ENCODE data around the gene WWOX.

WWOX gene

DNA sequence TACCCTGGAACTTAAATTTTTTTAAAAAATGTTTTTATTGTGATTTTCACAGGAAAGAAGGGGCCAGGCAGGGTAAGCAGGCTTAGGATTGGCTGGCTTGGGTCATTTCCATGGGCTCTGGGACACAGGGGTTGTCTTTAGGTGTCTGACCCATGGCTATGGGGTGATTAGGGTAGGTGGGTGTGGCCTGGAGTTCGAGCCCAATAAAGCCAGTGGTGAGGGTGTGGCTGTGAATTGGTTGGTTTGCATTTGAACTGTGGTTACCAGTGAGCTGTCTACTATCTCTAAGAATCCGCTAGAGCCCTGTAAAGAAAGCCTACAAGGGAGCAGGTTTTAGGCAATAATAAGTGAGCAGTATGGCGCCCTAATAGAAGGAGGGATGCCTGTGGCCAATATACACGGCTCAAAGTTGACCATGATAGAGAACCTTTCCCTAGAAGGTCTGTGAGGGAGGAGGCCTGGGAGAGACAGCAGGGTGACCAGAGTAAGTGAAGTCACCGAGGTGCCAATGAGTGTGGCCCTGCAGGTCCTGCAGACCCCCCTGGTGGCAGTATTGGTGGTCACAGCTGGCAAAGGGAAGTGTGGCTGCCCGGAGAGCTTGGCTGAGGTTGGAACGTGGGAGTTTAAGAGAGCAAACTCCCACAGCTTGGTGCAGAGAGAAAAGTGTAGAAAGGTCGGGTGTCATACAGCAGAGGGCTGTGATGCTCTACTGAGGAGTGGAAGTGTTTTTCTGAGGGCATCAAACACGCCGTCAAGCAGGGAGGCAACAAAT lies 454.0 kb downstream of the WWOX start:
- no peak for DNase-seq (ENCODE audit: low read depth in 4 of 4, low spot score in 1 of 4)

DNA sequence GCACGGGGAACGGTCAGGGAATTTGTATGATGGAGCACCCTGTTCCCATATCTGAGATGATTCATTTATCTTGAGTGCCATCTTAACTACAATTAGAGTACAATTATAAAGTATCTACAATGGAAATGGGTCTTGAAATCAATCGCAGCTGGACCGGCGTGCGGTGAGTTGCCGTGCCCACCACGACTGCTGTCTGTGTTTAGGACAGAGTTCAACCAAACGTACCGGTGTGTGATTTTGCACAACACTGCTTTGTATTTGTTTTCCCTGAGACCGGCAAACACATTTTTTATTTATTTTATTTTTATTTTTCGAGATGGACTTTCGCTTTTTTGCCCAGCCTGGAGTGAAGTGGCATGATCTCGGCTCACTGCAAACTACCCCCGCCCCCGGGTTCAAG lies 457.0 kb downstream of the WWOX start:
- DNase-seq (ENCODE audit: low read depth in 4 of 4, low spot score in 1 of 4): no peak

DNA sequence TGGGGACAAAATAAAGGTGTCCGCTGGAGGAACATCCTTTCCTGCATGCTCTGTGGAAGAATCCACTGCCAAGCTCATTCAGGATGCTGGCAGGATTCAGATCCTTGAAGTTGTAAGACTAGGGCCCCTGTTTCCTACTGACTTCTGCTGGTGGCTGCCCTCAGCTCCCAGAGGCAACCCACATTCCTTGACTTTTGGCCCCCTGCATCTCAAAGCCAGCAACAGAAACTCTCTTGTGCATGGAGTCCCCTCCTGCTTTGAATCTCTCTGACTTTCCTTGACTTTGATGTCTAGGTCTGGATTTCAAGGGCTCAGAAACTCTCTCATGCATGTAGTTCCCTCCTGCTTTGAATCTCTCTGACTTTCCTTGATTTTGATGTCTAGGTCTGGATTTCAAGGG lies 461.5 kb downstream of the WWOX start:
- DNase-seq (ENCODE audit: low read depth in 4 of 4, low spot score in 1 of 4): no peak

DNA sequence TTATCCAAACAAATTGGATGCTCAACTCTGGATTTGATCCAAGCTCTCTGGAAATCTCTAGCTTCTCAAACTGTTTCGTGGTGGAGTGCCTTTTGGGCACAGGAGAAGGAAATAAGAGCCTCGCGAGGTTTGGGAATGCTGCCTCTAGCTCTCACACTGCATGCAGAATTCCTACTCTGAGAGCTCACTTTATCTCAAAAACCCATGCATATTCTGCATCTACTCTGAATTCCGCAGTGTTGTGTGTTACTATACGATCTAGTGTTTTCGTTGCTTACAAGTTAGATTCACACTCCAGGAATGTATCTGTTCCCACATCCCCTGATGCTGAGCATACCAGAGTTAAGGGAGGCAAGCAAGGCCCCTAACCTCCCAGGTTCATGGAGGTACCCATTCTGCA lies 462.7 kb downstream of the WWOX start:
- no peak for DNase-seq (ENCODE audit: low read depth in 4 of 4, low spot score in 1 of 4)

DNA sequence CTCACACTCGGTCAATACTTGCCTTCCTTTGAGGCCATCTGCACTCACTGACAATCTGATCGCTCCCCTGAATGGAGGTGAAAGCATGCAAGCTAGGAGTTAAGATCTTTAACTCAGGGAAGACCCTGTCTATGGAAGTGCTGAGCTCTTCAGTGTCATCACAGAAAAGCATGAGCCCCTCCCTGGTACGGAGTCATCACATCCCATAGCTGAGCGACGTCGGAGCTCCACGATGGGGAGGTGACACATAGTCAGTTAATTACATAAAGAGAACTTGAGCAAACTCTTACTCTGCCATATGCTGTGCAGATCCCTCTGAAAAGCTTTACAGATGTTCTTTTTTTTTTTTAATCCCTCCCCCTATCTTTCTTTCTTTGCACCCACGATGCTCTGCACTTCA lies 463.2 kb downstream of the WWOX start:
- DNase-seq (ENCODE audit: low read depth in 4 of 4, low spot score in 1 of 4): no peak

DNA sequence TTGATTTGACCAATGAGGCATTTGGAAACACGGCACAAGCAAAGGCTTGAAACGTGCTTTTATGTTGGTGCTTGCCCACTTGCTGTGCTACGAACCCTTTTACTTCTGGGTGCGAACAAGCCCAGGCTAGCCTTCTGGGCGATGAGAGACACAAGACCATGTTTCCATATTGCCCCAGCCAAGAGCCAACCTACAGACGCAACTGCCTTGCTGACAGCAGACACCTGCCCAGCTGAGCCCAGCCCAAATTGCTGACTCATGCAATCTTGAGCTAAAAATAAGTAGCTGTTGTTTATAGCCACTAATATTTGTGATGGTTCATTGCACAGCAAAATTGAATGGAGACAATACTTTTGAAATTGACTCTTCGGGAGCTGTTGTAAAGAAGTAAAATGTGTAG lies 464.5 kb downstream of the WWOX start:
- DNase-seq (ENCODE audit: low read depth in 4 of 4, low spot score in 1 of 4): no peak

DNA sequence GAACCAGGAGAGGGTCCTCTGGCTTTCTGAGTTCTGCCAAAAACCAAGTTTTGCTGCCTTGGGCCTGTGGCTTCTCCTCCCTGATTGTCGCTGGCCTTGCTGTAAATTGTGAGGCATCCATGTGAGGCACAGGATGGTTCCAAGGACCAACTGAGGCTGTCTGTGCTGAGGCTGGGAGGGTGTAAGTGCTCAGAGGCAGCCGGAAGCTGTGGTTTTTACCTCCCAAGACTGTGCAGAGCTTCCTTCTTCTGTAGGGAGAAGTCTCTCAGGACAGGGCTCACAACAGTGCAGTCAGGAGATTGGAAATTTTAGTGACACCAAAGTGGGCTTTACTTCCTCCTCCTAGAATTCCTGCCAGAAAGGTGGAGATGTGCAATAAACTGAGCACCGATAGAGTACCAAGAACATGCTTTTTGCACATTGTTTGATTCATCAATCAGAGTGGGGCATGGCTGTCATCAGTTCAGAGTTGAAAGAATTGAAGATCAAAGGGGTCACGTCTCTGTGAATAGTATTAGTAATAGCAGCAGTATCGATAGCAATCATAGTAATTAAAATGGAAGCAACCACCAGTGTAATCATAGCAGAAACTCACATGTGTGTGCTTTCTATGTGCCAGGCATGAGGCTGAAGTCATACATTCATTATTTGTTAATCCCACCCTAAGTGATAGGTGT lies 467.1 kb downstream of the WWOX start:
- no peak for DNase-seq (ENCODE audit: low read depth in 4 of 4, low spot score in 1 of 4)

DNA sequence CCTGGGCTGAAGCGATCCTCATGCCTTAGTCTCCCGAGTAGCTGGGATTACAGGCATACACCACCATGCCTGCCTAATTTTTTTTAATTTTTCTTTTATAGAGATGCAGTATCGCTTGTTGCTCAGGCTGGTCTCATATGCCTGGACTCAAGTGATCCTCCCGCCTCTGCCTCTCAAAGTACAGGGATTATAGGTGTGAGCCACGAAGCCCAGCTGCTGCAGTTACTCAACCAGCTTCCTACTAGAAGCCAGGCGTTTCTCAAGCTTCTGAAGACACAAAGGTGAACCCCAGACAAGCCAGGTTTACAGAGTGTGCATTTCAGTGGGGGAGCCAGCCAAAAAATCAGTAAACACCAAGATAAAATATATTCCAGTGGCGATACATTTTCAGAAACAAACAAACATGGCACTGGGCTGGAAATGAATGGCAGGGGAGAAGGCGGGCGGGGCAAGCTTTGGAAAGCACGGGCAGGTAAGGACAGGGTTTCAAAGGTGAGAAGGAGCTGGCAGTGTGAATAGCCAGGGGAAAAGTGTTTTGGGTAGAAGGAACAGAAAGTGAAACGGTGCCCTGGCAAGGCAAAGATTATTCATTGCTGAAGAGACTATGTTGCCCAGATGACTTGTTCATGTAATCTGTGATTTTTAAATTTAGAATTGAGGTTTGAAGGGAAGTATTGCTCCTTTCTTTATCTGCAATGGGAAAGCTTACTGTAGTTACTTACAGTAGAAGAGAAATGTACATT lies 471.1 kb downstream of the WWOX start:
- DNase-seq (ENCODE audit: low read depth in 4 of 4, low spot score in 1 of 4): no peak

DNA sequence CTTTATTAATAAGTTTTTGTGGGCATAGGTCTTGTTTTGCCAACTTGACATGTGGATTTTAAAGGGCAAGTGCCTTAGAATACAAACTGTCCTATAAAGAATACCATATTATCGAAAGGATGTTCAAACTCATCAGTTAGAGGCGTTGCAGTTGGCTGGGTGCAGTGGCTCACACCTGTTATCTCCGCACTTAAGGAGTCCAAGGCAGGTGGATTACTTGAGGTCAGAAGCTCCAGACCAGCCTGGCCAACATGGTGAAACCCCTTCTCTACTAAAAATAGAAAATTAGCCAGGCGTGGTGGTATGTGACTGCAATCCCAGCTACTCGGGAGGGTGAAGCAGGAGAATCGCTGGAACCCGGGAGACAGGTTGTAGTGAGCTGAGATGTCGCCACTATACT lies 472.0 kb downstream of the WWOX start:
- no peak for DNase-seq (ENCODE audit: low read depth in 4 of 4, low spot score in 1 of 4)

DNA sequence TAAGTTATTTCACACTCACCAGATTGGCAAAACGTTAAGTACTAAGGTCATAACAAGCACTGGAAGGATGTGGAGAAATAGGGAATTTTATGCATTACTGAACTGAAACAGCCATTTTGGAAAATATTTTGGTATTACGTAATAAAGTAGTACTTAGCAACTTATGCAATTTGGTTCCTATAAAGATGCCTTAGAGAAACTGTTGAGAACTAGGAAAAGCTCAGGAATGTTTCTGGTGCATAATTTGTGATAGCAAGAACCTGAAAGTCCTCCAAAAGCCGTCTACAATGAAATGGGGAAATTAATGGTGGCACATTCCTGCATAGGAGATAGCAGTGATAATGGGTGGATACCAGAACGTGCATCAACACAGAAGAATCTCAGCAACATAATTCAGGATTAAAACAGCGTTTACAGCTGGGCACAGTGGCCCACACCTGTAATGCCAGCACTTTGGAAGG lies 472.5 kb downstream of the WWOX start:
- DNase-seq (ENCODE audit: low read depth in 4 of 4, low spot score in 1 of 4): no peak

DNA sequence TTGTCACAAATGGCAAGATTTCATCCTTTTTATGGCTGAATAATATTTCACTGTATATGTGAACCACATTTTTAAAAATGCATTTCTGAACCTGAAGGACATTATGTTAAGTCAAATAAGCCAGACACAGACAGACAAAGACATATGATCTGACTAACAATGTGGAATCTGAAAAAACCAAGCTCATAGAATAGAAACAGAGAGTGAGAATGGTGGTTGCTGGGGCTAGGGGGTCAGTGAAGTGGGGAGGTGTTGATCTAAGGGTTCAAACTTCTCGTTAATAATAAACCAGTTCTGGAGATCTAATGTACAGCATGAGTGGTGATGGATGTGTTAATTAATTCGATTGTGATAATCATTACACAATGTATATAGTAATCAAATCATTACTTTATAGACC lies 475.1 kb downstream of the WWOX start:
- DNase-seq (ENCODE audit: low read depth in 4 of 4, low spot score in 1 of 4): no peak

DNA sequence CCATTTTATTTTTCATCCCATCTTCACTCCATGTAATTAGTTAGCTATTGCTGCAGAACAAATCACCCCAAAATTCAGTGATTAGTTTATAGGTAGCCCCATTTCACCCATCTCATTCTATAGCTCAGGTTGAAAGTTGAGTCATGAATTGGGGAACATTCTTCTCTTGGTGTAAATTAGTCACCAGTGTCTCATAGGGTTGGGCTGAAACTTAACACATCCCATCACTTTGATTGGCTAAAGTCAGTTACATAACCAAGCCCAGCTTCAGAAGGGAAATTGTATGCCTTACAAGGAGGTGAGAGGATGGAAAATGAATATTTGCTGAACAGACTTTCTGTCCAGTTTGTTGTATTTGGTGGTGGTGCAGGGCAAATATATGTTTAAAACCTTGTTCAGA lies 477.5 kb downstream of the WWOX start:
- no peak for DNase-seq (ENCODE audit: low read depth in 4 of 4, low spot score in 1 of 4)

DNA sequence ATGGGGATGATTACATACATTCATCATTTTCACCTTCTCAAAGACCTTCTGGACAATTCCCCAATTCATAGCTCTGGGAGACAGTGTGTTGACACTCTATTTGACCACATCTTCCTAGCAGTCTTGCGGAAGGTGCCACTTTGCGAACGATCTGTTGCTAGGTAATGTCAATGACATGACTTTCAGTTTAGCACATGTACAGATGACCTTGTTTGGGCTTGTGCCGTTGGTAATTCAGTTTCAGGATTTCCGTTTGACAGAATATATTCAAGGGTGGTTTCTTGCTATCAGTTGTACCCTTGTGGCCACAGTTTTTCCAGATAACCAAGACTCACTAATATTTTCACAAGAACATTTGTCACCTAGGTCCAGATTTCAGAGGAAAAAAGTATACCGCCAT lies 478.2 kb downstream of the WWOX start:
- DNase-seq (ENCODE audit: low read depth in 4 of 4, low spot score in 1 of 4): no peak

DNA sequence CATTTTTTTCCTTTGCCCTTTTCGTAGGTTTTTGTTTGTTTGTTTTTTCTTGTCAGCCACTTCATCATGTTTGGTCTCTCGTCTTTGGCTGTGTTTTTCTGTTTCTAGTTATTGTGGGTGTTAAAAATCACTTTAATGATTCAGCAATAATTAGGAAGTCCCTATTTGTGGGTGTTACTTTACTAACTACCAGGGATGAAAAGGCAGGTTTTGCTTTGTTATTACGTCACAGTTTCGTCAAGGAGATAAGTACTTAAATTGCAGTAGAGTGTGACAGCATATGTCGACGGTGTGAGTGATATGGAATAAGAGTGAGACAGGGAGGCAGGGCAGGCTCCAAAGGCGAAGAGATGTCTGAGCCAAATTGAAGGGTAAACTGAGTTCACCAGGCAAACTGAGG lies 479.6 kb downstream of the WWOX start:
- DNase-seq (ENCODE audit: low read depth in 4 of 4, low spot score in 1 of 4): no peak

DNA sequence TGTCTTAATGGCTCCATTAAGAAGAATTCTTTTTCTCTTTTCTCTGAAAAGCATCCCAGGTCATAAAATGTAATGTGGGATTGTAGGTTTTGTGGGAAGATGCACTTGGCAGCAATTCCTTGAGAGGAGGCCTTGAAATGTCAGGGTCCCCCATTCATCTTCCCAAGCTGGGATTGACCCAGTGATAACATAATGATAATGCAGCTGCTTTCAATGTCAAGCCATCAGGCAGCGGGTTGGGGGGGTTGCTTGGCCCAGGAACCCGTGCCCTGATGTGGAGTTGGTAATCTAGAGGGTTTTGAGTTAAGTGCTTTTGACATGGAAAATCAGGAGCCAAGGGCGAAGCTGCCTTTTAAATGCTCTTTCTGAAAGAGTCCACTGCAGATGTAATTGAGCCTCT lies 484.0 kb downstream of the WWOX start:
- DNase-seq (ENCODE audit: low read depth in 4 of 4, low spot score in 1 of 4): no peak

DNA sequence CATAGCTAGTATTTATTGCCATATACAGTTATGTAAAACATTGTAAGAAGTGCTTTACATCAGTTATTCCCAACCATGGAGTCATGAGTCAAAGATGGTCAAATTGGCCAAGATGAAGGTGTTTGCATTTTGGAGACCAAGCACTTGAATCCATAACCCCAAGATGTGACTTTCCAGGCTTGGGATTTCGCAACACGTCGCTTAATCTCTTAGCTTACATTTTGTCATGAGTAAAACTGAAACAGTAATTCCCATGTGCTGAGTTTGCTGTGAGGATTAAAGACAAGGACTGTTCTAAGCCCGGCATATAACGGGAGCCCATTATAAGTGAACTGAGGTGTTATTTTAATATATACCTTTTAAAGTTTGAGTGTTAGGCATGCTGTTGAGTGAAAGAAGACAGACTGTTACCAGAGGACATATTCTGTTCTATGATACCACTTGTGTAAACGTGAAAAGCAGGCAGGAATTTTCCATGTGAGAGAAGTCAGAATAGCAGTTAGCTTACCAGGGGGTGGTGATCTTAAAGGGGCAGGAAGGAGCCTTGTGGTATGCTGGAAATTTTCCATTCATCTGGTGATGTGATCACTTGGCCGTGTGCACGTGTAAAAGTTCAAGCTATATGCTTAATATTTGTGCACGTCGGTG lies 484.9 kb downstream of the WWOX start:
- DNase-seq (ENCODE audit: low read depth in 4 of 4, low spot score in 1 of 4): no peak

DNA sequence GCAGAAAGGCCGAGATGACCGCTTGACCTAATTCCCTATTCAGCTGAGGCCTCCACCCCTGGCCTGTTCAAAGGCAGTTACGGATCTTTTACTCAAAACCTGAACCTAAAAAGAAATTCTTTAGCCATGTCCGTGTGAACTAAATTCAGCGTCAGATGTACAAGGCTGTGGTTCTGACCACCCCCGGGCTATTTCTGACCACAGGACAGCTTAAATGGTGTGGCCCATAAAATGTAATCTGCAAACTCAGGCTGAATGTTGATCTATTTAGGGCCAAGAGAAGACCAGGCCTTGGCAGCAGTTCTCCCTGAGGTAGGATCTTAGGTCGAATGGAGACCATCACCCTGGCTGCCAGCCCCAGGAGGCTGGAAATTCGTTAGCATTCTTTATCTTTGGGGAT lies 485.5 kb downstream of the WWOX start:
- DNase-seq (ENCODE audit: low read depth in 4 of 4, low spot score in 1 of 4): no peak

DNA sequence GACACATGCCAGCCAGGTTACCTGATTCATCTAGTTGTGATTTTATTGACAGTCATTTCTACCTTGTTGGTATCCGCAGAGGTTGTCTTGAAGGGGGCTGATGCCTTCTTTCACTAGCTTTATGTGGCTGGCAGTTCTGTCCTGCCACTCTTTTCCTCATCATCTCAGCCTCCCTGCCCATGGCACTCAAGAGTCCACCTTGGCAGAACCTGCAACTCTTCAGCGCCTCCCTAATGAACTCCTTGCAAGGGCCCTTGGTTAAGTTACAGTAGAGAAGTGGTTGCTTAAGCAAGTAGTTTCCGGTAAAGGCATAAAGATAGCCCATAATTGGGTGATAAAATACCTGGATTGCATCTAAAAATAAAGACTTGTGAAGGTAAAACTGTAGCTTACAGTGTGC lies 489.9 kb downstream of the WWOX start:
- no peak for DNase-seq (ENCODE audit: low read depth in 4 of 4, low spot score in 1 of 4)

DNA sequence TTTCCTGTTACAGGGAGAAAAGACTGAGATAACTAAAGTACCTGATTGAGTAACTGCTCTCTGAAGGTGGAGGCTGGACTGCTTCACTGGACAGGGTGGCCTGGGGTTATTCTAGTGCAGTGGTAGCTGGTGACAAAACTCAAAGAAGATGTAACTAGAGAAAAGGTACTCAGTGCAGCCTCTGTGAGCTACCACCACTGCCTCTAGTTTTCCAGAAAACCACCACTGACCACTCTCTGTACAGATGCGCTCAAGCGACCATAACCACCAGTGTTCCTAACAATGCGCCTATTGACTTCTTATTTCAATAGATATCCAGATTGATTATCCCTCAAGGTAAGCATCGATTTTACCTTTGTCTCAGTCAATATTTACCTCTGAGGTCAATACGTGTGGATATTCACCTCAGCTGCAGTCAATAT lies 492.2 kb downstream of the WWOX start:
- no peak for DNase-seq (ENCODE audit: low read depth in 4 of 4, low spot score in 1 of 4)

DNA sequence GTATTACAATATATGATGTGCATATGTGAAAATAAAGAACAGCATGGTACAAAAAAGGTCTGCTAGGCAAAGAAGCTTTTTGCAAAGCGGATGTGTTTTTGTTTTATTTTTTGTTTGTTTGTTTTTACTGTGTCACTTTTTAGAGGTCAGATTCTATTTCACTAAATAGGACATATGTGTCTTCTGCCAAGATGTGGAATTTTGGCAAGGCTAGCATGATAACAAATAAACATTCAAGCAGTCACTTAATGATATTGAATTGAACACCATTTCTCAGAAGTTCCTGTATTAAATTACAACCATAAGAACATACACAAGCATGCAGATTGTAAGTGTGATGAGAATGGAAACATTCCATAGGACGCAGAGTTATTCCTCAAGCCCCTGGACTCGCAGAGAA lies 492.7 kb downstream of the WWOX start:
- no peak for DNase-seq (ENCODE audit: low read depth in 4 of 4, low spot score in 1 of 4)

DNA sequence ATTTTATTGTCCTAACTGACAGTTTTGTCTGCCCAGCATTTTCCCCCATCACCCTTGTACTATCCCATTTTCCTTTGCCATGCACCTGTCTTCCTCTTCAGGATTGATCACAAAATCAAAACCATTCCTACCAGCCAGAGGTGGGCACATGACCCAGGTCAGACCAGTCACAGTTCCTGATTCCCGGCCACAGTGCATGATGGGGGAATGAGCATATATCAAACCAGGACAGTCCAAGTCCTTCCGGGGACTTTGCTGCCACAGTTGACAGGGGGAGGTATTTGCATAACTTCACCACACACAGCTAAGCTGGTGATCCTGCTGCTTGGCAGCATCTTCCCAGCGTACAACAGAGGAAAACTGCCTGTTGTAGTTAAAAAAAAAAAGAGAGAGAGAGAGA lies 493.9 kb downstream of the WWOX start:
- no peak for DNase-seq (ENCODE audit: low read depth in 4 of 4, low spot score in 1 of 4)

DNA sequence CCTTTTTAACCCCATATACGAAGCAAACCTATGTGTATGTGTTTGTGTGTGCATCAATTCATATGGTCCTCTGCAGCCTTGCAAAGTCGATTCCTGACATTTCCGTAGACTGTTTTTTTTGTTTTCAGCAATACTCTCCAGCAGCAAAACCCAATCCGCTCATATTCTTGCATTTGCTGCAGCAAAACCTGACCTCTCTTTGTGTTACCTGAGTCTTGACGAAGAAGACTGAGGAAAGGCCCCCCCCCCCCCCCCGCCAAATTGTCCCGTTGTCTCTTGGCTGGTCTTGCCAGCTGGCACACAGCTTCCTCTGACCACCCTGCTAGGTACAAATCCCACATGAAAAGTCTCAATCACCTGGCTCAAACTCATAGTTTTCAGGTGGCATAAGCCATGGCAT lies 494.7 kb downstream of the WWOX start:
- DNase-seq (ENCODE audit: low read depth in 4 of 4, low spot score in 1 of 4): no peak

Measured in stimulated activated CD4-positive, alpha-beta T cell treated with anti-CD3 and anti-CD28 coated beads, Interleukin-1b, Interleukin-23, amount 100 ng/mL, for 24 hours (primary cell).